SKM-1 (cell line): Measurements from ENCODE around the gene YWHAH.
"Not testable (repeated sequence)": the region's sequence is repeated elsewhere in the genome, so short reads cannot be mapped to it uniquely, and the experiment has no call there.

ENCODE experiments used
- DNase-seq: peaks from one replicate; lab custom pipeline; 2025; ENCODE audit not compliant: unreplicated experiment; lab: John Stamatoyannopoulos, UW

YWHAH gene

DNA sequence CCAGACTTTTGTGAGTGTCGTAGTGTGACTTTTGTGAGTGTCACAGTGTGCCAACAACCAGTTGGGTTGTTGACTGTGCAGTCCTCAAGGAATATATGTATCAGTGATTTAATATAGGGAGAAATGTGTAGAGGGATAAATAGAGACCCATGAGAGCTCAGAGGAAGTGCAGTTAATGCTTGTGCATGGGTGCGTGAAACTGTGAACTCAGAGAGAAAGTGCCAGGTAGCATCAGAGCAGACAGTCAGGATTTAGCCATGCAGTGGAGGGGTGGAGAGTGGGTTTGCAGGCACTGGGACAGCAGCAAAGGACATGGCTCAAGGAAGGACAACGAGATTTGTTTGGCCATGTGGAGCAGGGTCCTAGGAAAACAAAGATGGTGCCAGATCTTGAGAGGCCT is 33.6 kb downstream of the YWHAH start:
- no peak for DNase-seq

DNA sequence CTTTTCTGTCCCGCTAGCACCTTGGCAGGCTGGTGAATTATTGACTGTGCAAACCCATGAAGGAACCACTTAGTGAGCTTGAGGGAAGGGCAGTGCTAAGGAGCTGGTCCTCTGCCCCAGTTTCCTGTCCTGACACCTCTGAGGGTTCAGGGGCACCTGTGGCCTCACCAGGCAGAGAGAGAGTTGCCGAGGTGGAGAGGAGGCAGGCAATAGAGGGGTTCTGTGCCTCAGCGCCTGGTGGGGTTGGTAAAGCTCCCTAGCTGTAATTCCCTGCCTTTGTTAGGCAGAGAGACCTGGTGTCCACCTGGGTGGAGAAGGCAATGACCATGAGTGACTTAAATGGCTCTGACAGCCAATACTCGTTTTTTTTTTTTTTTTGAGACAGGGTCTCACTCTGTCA is 36.3 kb downstream of the YWHAH start:
- no peak for DNase-seq

DNA sequence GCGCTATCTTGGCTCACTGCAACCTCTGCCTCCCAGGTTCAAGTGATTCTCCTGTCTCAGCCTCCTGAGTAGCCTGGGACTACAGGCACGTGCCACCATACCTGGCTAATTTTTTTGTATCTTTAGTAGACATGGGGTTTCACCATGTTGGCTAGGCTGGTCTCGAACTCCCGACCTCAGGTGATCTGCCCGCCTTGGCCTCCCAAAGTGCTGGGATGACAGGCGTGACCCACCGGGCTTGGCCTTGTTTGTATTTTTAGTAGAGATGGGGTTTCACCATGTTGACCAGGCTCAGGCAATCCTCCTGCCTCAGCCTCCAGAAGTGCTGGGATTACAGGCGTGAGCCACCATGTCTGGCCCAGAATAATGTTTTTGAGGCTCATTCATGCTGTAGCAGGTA is 37.6 kb downstream of the YWHAH start:
- not testable (repeated sequence) for DNase-seq

DNA sequence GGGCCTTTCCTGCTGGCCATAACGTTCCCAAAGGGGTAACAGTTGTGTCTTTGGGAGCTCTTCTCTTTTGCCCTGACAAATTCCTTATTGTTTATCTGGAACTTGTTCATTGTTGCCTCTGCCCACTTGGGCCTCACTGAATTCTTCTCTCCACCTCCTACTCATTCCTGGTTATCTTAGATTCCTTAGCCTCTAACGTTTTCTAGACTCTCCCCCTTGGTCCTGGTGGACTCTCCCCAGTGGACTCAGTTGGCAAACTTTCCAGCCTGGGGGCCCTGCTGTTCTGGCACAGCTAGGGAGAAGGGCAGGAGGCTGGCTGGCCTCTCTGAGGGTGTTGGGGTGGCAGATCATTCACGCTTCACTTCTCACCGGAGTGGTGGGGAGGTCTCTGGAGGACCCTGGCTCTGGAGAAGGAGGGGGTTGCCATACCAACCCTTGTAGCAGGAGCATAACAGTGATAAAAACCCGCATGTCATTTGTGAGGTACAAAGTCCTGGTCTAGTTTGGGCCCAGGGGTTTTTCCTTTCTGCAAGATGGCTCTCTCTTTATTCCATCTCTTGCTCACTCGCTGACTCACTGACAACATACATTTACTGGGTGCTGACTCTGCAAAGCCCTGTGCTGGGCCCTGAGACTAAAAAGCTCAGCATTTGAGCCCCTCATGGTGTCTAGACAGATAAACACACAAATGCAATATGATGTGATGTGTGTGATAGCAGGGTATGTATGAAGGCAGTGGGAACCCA is 39.7 kb downstream of the YWHAH start:
- no peak for DNase-seq

DNA sequence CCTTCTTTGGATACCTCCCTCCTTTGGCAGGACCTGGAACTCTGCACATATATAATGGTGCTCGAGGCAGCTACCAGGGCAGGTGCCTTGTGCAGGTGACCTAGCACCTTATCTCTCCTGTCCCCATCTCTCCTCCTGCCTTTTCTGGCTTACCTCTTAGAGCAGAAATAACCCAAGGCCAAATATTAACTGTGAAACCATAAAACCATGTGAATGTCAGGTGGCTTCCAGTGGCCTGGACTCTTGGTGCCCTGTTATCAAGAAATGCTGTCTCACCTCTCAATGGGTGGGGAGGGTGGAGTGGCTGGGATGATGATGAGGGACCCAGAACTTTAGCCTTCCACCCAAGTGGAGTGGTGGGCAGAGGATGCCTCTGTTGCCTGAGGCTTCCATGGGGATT is 42.9 kb downstream of the YWHAH start:
- no peak for DNase-seq

DNA sequence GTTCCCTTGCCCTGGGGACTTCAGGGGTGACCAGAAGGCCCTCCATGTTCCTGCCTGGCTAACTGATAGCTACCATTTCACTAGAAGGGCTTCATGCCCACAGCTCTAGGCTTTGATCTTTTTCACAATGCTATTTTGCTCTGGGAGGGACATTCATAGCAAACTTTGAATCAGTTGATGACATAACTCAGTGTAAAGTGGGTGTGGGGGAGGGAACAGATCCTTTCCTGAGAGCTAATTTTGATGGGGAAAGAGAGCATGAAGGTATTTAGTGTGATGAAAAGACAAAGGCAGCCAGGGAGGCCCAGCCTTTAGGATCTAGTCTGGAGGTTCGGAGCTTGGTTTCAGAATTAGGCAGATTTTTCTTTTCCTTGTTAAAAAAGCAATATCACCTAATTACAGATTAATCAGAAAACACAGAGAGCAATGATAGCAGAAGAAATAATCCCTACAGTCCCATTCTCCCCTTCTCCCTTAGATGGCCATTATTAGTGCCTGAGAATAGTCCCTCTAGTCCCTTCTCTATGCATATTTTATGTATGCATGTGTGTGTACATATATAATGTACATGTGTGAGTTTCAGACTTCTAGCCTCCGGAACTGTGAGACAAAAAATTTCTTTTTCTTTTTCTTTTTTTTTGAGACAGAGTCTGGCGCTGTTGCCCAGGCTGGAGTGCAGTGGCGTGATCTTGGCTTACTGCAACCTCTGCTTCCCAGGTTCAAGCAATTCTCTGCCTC is 46.9 kb downstream of the YWHAH start:
- no peak for DNase-seq

DNA sequence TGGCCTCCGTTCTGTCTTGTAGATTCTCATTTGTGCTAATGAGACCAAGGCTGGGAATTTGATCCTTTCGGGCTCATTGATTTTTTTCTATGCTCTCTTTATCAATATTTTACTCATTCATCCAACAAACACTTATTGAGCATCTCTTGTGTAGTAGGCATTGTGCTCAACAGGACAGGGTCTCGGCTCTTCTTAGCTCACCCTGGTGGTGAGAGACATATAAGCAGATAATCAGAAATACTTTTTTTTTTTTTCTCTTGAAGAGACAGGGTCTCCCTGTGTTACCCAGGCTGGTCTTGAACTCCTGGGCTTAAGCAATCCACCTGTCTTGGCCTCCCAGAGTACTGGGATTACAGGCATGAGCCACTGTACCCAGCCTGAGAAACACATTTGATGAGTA is 50.7 kb downstream of the YWHAH start:
- no peak for DNase-seq

DNA sequence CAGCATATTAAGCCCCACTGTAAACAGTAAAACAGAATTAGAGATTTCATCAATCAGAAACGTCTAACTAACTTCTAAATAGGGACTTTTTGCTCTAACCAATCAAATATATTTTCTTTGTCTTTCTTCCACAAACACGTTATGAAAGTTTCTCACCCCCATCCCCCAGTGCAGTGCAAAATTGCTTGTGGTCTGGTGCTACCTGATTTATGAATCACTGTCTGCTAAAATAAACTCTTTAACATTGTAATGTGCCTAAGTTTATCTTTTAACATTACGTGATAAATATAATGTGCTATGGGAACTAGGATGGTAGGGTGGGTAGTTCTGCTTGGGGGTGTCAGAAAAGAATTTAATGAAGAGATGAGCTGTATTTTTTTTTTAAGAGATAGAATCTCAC is 51.5 kb downstream of the YWHAH start:
- no peak for DNase-seq

DNA sequence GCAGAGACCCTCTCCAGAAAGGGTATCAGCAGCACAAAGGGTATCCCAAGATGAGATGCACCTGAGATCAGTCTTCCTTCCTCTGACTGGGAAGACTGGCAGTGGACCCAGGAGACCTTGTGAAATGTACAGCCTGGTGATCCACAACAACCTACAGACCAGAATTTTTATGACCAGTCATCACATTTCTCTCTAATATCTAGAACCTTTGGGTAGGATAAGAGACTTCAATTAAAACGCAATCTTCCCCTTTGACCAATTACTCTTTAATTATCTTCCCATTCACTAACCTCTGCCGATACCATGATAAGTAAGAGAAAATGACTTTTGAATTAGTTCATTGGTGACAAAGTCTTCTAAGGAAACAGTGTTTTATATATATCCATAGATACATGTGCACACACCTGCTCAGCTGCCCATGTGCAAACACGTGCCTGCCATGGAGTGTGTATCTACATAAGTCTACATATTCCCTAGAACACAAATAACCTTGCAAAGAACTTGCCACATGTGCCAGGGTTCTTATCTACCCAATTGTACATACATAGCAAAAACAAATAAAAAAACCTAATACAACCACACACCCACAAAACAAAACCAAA is 54.5 kb downstream of the YWHAH start:
- DNase-seq: no peak

DNA sequence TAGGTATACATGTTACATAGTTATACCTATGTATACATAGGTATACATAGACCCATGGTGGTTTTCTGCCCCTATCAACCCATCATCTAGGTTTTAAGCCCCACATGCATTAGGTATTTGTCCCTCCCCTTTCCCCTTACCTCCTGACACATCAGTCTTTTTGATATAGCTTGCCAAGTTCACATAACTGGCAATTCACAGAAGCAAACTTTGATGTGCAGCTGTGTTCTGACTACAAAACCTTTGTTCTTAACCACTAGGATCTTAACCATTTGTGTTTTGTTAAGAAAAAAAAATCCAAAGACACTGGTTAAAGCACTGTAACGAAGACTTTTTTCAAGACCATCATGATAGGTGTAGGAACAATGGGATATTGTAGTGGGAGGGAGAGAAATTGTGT is 55.8 kb downstream of the YWHAH start:
- DNase-seq: no peak

DNA sequence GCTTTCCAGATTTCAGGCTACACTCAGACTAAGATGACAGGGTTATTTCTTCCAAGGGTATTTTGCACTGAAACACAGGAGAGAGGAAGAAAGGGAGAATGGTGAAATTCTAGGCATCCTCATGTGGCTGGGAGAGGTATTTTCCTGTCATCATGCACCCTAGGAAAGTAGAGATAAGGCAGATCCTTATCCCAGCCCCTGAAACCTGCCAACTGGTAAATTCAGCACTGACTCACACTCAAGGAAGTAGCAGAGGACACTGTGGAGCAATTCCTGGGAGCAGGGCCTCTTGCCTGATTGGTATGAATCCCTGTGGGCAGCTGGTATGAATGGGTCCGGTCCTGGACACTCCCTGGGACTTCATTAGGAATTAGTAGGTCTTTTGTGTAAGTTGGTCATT is 61.1 kb downstream of the YWHAH start:
- DNase-seq: no peak
